ENCODE results near the gene HSF4.

DNA sequence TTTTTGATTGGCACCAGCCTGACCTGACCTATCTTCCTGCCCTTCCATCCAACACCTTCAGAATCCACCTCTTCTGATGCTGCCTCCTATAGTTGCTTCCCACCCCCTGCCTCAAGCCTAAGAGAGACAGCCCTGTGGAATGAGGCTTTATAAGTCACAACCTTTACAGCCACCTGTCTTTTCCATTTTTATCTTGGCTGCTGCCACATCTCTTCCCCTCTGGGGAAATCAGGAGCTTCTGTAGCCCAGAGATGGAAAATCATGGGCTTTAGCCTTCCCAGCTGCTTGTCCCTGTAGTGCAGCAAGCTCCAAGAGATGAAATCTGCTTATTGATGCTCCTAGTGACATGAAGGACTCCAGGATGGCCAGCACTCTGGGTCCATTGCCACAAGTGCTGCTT, 36.1 kb upstream of the HSF4 start:
- TF ChIP-seq POLR2A (IDR thresholded peaks at IDR 0.05), result no peak
- TF ChIP-seq, protein P1, sequence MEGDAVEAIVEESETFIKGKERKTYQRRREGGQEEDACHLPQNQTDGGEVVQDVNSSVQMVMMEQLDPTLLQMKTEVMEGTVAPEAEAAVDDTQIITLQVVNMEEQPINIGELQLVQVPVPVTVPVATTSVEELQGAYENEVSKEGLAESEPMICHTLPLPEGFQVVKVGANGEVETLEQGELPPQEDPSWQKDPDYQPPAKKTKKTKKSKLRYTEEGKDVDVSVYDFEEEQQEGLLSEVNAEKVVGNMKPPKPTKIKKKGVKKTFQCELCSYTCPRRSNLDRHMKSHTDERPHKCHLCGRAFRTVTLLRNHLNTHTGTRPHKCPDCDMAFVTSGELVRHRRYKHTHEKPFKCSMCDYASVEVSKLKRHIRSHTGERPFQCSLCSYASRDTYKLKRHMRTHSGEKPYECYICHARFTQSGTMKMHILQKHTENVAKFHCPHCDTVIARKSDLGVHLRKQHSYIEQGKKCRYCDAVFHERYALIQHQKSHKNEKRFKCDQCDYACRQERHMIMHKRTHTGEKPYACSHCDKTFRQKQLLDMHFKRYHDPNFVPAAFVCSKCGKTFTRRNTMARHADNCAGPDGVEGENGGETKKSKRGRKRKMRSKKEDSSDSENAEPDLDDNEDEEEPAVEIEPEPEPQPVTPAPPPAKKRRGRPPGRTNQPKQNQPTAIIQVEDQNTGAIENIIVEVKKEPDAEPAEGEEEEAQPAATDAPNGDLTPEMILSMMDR (IDR thresholded peaks at IDR 0.05), result no peak
